ENCODE results near the gene MDP1. TPM values are rescaled to one million over a fixed set of nuclear protein-coding genes. Genes with fewer than 3 reads are reported as not detected.

Gene MDP1
- total RNA-seq, 1 experiment from 2014 or later: 12.6 TPM

GRCh38 chr14:24184104-24184970 lies 31.5 kb downstream of the MDP1 start:
- peaks cover 15% of the 10 kb centered on the region for H3K4me1 Mint-ChIP-seq
- H3K27me3 Mint-ChIP-seq (ENCODE audit: low read depth): no peaks in the 10 kb centered on the region
- H3K9me3 Mint-ChIP-seq: no peaks in the 10 kb centered on the region
- ATAC-seq (no peak), DNase-seq (ENCODE audit: low spot score) (no peak)
- POLR2A ChIA-PET: no interaction called here
- TF ChIP-seq FOXK1 (CRISPR knock-in tag; IDR thresholded peaks at IDR 0.05) (no peak), CREM (CRISPR knock-in tag; IDR thresholded peaks at IDR 0.05) (no peak), CDX4 (CRISPR knock-in tag; IDR thresholded peaks at IDR 0.05; ENCODE audit: borderline replicate concordance) (no peak), STAT6 (CRISPR knock-in tag; conservative IDR thresholded peaks at IDR 0.05; ENCODE audit: low read depth) (no peak), E2F5 (CRISPR knock-in tag; IDR thresholded peaks at IDR 0.05) (no peak)
- peaks cover 42% of the 10 kb centered on the region for H3K36me3 Mint-ChIP-seq
- no peak overlapping the region for H3K27ac Mint-ChIP-seq
- H3K4me3 Mint-ChIP-seq: no peak overlapping the region
- CTCF ChIA-PET: interaction anchor here (1.0 to 1.2 kb wide), 2 partner anchors 23 to 31 kb away, joined by 3 to 5 read pairs; partner anchors contain the start of genes IRF9 and MDP1

- CTCF ChIA-PET: interaction anchor here (1.0 kb wide), 1 partner anchor 22 kb away, joined by 5 read pairs; the partner anchor contains the start of gene IRF9
- DNase-seq (ENCODE audit: low spot score) (no peak), ATAC-seq (no peak)
- H3K4me3 Mint-ChIP-seq: no peak overlapping the region
- peaks cover 9% of the 10 kb centered on the region for H3K4me1 Mint-ChIP-seq
- no peaks in the 10 kb centered on the region for H3K27me3 Mint-ChIP-seq (ENCODE audit: low read depth)
- H3K36me3 Mint-ChIP-seq: peaks cover 47% of the 10 kb centered on the region
- TF ChIP-seq MXD4 (CRISPR knock-in tag; IDR thresholded peaks at IDR 0.05; ENCODE audit: borderline replicate concordance): no peak
- TF ChIP-seq NR2C2 (CRISPR knock-in tag; IDR thresholded peaks at IDR 0.05): no peak
- no peak overlapping the region for H3K27ac Mint-ChIP-seq
- H3K9me3 Mint-ChIP-seq: no peaks in the 10 kb centered on the region
- POLR2A ChIA-PET: no interaction called here
These were observed 32.8 kb downstream of the MDP1 start for GRCh38 chr14:24183014-24183481.

DNA sequence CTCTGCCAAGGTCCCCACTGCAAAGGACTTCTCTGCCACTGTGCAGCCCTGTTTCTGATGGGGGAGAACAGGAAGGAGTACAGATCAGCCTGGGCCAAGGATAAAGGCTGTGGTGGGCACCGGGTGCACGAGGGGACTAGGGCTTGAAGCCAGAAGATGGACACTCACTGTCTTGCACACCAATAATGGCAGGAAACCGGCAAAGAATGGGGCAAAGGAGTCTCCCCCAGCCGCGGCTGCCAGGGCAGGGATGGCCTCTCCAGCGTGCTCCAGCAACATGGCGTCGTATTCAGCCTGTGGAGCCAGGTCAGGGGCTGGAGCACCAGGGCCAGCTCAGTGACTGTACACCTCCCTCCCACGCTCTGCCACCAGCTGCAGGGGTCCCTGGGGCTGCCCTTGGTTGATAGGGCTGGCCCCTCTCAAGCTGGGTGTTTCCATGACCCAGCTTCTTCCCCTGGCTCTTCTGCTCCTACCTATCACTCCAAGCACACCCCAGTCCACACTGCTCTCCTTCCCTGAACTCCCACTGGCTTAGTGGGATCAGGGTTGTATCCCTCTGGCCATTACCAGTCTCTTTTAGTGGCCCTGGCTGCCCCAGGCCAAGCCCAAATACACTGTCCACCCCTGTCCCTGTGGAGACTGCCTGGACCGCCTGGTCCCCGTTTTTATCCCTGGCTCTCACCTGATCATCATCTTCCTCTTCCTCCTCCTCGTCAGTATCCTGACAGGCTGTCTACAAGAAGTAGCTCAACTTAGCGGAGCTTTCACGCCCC lies 33.6 kb downstream of the MDP1 start:
- H3K4me1 Mint-ChIP-seq: 0 out of 2 replicates have a peak, but pooled peaks cover 4% of the 10 kb centered on the region
- H3K36me3 Mint-ChIP-seq: peaks cover 47% of the 10 kb centered on the region
- ChIA-PET CTCF (interaction anchor here (1.3 kb wide), 1 partner anchor 250 kb away, joined by 3 read pairs; no protein-coding TSS in a partner anchor), POLR2A (no interaction called here)
- no peak overlapping the region for H3K27ac Mint-ChIP-seq
- H3K9me3 Mint-ChIP-seq: no peaks in the 10 kb centered on the region
- ATAC-seq (no peak), DNase-seq (ENCODE audit: low spot score) (no peak)
- no peak overlapping the region for H3K4me3 Mint-ChIP-seq
- no peaks in the 10 kb centered on the region for H3K27me3 Mint-ChIP-seq (ENCODE audit: low read depth)
- TF ChIP-seq TCF7 (CRISPR knock-in tag; IDR thresholded peaks at IDR 0.05; ENCODE audit: low read depth): no peak
- no peak for TF ChIP-seq KAT7 (CRISPR knock-in tag; IDR thresholded peaks at IDR 0.05; ENCODE audit: borderline replicate concordance)
- TF ChIP-seq HMGA2 (CRISPR knock-in tag; IDR thresholded peaks at IDR 0.05): no peak
- TF ChIP-seq ATF6 (CRISPR knock-in tag; IDR thresholded peaks at IDR 0.05): no peak
- no peak for TF ChIP-seq JUN (CRISPR knock-in tag; IDR thresholded peaks at IDR 0.05)
- TF ChIP-seq ERG (CRISPR knock-in tag; IDR thresholded peaks at IDR 0.05): no peak
- no peak for TF ChIP-seq MLX (CRISPR knock-in tag; IDR thresholded peaks at IDR 0.05)
- no peak for TF ChIP-seq ZNF532 (CRISPR knock-in tag; IDR thresholded peaks at IDR 0.05; ENCODE audit: borderline replicate concordance)

All from WTC11 (cell line).